Measurements from ENCODE around the gene DHX38.

The DHX38 gene

GRCh38 chr16:72162105-72162692 lies 68.6 kb downstream of the DHX38 start:
- no peak for DNase-seq (ENCODE audit: extremely low read depth in 1 of 2, low read depth in 1 of 2)

Data from activated CD8-positive, alpha-beta memory T cell treated with anti-CD3 and anti-CD28 coated beads for 1 hour (primary cell).